Measurements from ENCODE around the gene ANKRD65.
A peak's percentile ranks its signal among the peaks of the same experiment; 100 is the strongest.

Gene ANKRD65

GRCh38 chr1:1397839-1398523 lies 23.1 kb downstream of the ANKRD65 start:
- no peak for DNase-seq (ENCODE audit: low read depth)
- TF ChIP-seq CTCF (IDR thresholded peaks at IDR 0.05; ENCODE audit: low read depth, low read length, missing control alignments) = no peak
- peak overlapping the region; percentile 96 for H3K4me3 ChIP-seq (ENCODE audit: low read depth, low read length)

GRCh38 chr1:1395166-1395565 lies 25.9 kb downstream of the ANKRD65 start:
- DNase-seq (ENCODE audit: low read depth) = no peak
- no peak overlapping the region for H3K4me3 ChIP-seq (ENCODE audit: low read depth, low read length)
- TF ChIP-seq CTCF (IDR thresholded peaks at IDR 0.05; ENCODE audit: low read depth, low read length, missing control alignments) = no peak

GRCh38 chr1:1394116-1394515 lies 27.0 kb downstream of the ANKRD65 start:
- TF ChIP-seq CTCF (IDR thresholded peaks at IDR 0.05; ENCODE audit: low read depth, low read length, missing control alignments) = no peak
- DNase-seq (ENCODE audit: low read depth) = no peak
- no peak overlapping the region for H3K4me3 ChIP-seq (ENCODE audit: low read depth, low read length)

- no peak overlapping the region for H3K4me3 ChIP-seq (ENCODE audit: low read depth, low read length)
- TF ChIP-seq CTCF (IDR thresholded peaks at IDR 0.05; ENCODE audit: low read depth, low read length, missing control alignments) = no peak
- no peak for DNase-seq (ENCODE audit: low read depth)
Measured at GRCh38 chr1:1393428-1393827, 27.6 kb downstream of the ANKRD65 start.

- H3K4me3 ChIP-seq (ENCODE audit: low read depth, low read length) = no peak overlapping the region
- DNase-seq (ENCODE audit: low read depth) = no peak
- no peak for TF ChIP-seq CTCF (IDR thresholded peaks at IDR 0.05; ENCODE audit: low read depth, low read length, missing control alignments)
Measured at GRCh38 chr1:1393014-1393413, 28.1 kb downstream of the ANKRD65 start.

GRCh38 chr1:1391225-1391624 lies 29.9 kb downstream of the ANKRD65 start:
- TF ChIP-seq CTCF (IDR thresholded peaks at IDR 0.05; ENCODE audit: low read depth, low read length, missing control alignments) = no peak
- DNase-seq (ENCODE audit: low read depth) = no peak

GRCh38 chr1:1390675-1391074 lies 30.4 kb downstream of the ANKRD65 start:
- no peak for DNase-seq (ENCODE audit: low read depth)
- TF ChIP-seq CTCF (IDR thresholded peaks at IDR 0.05; ENCODE audit: low read depth, low read length, missing control alignments) = no peak
- no peak overlapping the region for H3K4me3 ChIP-seq (ENCODE audit: low read depth, low read length)

More at GRCh38 chr1:1391225-1391624, 29.9 kb downstream of the ANKRD65 start:
- H3K4me3 ChIP-seq (ENCODE audit: low read depth, low read length) = no peak overlapping the region

Measured in GM12864 (cell line).